GM19035 (cell line): ENCODE measurements around the gene PGLYRP3.

Experiments used
- ATAC-seq: cut with Tn5 transposase; IDR thresholded peaks from one replicate; pipeline ENCODE4 v1.9.1; 2021; ENCODE audit not compliant: unreplicated experiment

Gene PGLYRP3, protein sequence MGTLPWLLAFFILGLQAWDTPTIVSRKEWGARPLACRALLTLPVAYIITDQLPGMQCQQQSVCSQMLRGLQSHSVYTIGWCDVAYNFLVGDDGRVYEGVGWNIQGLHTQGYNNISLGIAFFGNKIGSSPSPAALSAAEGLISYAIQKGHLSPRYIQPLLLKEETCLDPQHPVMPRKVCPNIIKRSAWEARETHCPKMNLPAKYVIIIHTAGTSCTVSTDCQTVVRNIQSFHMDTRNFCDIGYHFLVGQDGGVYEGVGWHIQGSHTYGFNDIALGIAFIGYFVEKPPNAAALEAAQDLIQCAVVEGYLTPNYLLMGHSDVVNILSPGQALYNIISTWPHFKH

DNA sequence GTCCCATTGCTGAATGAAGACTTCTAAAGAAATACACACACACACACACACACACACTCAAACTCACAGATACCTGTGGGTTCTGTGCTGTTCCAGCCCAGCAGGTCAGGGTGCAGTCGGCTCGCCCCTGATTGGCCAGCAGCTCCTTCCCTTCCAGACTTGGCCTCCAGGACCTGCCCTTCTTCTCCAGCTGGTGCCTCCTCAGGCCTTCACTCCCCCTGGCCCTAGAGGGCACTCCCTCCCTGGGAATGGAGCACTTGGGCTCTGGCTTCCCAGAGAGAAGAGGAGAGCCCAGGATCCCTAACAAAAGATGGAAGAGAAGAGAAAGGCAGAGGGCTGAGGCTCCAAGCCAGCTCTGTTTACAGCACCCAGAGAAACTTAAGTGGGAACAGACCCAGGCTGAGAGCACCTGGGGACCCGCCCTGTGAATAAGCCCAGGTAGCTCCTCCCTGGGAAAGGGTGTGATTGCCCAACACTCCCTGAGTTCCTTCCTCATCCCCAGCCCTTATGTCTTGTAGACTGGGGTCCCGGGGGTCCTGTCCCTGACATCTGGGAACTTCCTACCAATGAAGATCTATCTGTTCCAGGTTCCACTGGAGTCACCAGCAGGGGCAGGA is at the start of gene PGLYRP3:
TSS of gene PGLYRP3 (minus strand) at position 383 of the 617 bp plus-strand sequence. CDS start 2,287 bp downstream, outside the sequence.
- ATAC-seq: no peak

DNA sequence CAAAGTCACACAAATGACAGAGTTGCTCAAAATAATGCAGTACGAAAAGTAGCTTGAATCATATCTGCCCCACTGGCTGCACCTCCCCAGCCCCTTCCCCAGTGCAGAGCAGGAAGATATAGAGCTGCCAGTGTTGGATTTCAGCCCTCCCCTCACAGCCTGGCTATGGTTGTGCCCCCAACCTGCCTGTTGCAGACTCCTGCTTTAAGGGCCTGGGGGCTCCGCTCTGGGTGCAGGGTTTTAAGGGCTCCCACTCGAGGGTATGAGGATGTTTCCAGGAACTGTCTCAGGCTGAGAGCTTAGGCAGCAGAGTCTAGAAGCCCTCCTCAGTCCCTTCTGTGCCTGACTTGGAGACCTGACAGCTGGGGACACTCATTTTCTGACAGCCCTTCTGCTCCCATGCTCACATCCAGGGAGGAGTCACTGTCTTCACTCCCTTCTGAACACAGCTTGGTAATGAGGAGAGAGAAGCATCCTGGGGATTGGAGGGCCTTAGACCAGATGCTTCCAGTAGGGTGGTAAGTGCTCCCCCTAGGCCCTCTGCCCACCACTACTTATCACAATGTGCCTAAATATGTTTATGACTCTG is 49.5 kb upstream of the PGLYRP3 start:
- no peak for ATAC-seq

DNA sequence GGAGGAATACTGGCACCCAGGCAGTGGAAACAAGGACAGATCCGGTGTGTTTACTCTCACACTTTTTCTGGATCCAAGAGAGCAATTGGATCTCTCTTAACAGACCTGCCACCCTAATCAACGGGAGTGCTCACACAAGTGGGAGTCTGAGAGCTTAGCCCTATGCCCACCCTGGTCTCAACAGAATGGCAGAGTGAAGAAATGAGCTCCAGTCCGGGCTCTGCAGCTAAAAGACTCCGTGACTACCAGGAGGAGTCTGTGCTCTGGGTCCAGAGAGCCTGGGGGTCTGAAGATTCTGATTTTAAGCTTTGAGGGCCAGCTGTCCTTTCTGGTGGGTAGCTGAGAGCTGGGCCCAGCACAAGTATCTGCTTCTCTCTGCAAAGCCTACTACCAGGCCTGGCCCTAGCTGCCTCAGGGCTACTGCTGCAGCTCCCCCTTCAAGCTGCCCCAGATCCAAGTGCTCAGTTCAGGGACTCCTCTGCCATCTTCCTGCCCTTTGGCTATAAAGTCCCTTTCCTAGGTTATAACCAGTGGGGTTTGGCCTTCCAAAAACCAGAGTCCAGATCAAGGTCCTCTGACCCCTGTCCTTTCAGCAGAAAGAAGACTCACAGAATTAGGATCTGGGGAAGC is 48.8 kb upstream of the PGLYRP3 start:
- no peak for ATAC-seq

DNA sequence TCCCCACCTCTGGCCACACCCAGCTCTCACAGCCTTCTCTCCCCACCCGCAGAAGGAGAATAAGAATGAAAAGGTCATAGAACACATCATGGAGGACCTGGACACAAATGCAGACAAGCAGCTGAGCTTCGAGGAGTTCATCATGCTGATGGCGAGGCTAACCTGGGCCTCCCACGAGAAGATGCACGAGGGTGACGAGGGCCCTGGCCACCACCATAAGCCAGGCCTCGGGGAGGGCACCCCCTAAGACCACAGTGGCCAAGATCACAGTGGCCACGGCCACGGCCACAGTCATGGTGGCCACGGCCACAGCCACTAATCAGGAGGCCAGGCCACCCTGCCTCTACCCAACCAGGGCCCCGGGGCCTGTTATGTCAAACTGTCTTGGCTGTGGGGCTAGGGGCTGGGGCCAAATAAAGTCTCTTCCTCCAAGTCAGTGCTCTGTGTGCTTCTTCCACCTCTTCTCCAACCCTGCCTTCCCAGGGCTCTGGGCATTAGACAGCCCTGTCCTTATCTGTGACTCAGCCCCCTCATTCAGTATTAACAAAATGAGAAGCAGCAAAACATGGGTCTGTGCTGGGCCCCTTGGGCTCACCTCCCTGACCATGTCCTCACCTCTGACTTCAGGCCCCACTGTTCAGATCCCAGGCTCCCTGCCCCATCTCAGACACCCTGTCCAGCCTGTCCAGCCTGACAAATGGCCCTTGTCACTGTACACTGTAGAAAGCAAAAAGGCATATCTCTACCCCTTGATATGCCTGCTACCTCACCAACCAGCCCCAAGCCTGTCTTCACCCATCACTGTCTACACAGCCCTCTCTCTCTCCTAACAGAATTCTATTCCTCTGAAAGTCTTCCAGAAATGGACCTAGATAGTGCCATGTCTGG is 48.1 kb upstream of the PGLYRP3 start:
- no peak for ATAC-seq

DNA sequence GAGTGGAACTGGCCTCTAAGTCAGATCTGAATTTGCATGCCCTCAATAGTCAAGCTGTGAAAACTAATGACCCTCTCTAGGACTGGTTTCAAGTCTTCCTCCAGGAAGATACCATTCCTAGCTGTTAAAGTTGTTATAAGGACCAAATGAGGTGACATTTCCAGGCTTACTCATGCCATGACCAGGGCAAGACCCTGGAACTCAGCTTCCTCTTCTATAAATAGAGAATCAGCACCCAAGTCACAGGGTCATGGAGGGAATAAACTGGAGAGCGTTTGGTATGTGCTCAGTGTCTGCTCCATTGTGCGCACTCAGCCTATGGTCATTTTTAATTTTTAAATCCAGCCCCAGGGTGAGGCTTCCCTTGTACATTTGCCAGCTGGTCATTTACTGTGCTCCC is 47.4 kb upstream of the PGLYRP3 start:
- ATAC-seq: no peak

DNA sequence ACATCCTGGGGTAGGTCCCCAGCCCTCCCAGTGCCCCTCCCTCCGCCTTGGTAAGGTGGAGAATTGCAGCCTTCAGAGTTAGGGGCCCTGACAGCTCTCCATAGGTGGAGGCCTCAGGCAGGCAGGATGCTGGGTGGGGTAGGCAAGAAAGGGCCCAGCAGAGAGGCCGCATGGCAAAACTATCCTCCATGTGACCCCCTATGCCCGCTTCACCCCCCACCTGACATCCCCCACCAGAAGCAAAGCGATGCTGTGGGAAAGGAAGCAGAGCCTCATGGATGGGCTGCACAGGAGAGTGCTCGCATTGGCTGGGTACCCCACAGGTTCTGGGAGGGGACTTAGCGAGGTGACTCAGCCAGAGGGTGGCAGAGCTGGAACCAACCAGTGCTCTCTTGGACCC is 46.5 kb upstream of the PGLYRP3 start:
- no peak for ATAC-seq

DNA sequence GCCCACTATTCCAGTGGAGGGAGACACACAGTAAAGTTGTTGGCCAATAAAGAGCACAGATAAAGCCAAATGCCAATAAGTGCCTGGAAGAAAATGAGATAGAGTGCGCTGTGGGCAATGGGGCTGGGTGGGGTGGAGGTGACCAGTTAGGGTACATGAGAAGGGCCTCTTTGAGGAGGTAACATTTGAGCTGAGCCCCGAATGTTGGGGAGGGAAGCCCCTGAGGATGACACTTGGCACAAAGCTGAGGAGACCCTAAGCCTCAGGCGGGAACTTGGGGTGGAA is 45.9 kb upstream of the PGLYRP3 start:
- no peak for ATAC-seq

DNA sequence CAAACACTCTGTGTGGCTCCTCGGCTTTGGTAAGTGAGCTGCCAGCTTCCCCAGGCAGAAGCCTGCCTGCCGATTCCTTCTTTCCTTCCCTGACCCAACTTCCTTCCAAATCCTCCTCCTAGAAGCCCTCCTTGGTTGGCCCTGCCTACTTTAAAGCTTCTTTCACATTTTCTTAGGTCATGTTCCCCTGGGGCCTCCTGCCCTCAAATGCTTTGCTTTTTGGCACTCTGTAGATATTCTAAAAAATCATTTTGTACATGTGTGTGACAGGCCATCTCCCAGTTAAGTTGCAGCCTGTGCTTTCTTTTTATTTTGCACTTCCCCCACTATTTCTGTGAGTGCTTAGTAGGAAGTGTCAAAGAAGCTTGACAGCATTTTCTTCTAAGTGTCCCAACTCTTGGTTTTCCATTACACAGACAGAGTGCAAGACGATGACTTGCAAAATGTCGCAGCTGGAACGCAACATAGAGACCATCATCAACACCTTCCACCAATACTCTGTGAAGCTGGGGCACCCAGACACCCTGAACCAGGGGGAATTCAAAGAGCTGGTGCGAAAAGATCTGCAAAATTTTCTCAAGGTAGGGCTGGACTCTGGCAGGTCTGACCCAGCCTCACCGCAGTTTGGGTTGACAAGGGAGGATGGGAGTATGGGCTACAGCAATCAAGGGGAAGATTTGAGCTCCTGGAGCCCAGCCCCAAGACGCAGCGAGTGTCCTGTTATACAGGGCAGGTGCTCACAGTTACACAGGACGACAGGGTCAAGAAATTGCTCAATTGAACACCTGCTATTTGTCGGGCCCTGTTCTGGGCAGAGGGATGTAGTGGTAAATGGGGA is 45.3 kb upstream of the PGLYRP3 start, which contains the start of gene S100A9:
TSS of gene S100A9 (plus strand) at position 2 of the 838 bp plus-strand sequence. CDS start at position 432, 430 bp downstream.
- ATAC-seq: no peak

DNA sequence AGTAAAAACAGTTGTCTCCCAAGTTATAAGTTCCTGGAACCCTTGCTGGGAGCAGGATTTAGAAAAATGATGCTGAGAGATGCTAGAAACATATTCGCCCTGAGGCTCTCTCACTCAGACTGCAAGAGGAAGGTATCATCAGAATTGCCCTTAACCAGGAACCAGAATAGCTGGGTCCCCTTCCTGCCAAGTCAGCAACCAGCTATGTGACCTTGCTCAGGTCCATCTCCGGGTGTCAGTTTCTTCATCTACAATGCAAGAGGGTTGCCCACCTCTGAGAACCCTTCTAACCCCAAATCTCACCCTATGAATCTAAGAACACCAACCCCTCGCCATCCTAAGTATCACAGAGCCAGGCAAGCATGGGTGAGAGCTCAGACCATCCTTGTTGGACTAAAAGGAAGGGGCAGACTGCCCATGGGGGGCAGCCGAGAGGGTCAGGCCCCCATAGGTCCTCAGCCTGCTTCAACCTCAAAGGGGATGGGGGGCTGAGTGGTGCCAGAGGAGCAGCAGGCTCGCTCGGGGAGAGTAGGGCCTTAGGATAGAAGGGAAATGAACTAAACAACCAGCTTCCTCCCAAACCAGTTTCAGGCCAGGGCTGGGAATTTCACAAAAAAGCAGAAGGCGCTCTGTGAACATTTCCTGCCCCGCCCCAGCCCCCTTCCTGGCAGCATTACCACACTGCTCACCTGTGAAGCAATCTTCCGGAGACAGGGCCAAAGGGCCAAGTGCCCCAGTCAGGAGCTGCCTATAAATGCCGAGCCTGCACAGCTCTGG is 44.5 kb upstream of the PGLYRP3 start:
- ATAC-seq: no peak

DNA sequence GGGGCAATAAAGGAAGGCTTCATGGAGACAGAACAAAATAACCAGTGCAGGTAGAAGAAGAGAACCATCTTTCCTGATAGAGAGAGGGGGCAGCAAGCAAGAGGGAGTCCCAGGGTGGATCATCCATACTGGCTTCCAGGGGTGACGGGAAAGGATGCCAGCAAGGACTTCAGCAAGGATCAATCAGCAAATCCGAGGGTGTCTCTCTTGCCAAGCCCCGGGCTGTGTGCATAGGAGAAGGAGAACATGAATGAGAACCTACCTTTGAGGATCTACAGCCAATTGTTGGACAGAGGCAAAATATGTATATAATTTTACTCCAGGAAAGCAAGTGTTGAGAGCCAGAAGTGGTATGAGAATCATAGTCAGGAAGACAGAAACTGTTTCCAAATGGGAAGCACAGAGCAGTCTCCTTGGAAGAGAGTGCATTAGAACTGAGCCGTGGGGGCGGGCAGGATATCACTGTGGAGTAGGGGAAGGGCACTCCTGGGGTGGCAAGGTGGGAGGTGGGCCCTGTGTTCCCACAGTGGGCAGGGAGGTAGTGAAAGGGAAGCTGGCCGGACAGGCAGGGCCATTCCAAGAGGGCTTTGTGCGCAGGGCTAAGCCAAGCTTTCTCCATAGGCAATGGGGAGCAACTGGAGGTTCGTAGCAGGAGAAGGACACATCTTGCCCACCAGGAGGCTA is 43.8 kb upstream of the PGLYRP3 start:
- no peak for ATAC-seq

DNA sequence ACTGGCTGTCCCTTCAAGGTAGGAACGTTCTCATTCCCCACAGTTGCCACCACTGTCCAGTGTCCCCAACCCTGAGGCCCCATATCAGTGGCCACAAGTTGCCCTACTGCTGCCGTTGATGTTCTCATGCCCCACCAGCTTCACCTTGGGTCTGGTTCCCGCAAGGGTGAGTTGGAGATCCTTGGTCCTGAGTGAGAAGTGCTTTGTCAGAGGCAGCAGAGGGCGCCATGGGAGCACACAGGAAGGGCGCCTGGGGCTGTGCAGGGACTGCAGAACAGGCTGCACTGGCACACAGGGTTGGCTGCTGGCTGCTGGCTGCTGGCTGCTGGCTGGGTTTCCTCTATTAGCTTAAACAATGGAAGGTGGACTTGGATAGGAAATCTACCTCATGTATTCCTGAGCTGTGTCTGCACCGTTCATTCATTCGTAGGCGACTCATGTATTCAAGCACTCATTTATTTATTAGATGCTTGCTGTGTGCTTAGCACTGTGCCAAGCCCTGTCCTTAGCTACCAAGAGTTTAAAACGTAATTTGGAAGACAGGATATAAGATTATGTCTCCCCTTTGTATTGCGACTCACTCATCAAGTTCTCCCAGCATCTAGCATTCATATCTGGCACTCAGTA is 42.8 kb upstream of the PGLYRP3 start:
- ATAC-seq: no peak

DNA sequence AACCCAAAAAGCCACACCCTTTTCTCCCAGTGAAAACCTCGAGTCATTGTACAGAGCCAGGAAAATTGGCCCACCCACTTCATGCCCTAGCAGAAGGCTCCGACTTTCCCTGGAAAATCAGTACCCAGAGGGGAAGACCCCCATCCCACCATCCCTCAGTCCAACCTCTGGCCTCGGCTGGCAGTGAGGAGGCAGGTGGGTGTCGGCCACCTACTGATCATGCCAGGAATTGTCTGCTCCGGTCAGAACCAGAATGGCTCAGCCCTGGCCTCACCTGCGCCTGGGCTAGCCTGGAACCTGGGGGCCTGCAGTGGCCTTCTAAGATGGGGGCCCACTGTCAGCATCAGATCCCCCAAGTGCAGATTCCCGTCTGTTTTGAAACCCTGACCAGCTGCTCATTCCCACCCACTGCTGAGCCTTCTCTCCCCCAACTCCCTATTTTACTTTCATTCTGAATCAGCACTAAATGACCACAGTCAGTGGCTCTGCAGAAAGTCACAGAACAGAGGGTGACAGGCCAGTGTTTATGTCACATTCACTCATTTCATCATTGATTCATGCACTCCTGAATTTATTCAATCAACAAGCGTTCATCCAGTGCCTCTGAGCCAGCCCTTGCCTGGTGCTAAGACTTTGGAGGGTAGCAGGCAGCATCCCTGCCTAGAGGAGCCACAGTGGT is 41.9 kb upstream of the PGLYRP3 start:
- no peak for ATAC-seq

DNA sequence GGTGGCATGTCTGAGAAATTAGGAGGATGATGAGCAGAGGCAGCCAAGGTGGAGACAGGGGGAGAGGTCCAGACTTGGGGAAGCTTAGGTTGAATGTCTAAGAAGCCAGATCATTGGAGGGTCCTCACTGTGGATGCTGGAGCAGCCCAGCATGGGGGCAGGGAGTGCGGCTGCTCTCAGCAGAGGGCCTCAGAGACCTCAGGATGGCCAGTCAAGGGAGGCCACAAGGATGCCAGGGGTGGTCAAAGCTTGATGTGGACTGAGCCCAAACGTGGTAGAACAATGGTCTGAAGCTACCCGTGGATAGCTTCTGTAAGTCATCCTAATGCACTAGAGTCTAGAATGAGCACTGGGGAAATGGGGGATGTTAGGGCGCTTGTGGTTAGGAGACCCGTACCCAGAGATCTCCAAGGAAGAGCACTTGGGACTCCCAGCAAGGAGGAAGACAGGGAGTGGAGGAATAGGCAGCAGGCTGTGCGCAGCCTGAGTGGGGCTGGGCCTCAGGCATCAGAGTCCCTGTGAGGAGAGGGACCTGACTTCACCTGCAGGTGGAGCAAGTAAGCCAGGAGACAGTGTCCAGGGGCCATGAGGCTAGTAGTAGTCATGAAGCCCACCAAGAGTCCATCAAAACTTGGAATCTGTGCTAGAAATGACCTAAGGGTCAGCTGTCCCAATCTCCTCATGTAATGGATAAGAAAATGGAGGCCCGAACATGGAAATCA is 40.6 kb upstream of the PGLYRP3 start:
- no peak for ATAC-seq

DNA sequence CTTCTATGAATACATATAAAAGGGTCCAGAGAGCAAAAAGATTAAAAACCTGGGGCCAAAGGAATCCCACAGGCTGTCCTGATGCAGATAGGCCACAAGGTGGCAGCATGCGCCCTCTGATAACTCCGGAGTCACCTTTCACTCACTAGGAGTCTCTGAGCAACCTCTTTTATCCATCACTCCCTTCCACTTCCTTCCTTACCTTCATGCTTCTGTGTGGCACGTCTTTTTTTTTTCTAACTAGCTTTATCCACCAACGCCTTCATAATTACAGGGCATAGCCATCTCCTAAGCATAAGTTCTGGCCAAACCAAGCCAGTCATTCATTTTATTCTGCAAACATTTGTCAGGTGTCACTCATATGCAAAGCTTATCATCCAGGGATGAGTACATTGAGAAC is 39.8 kb upstream of the PGLYRP3 start:
- ATAC-seq: no peak

DNA sequence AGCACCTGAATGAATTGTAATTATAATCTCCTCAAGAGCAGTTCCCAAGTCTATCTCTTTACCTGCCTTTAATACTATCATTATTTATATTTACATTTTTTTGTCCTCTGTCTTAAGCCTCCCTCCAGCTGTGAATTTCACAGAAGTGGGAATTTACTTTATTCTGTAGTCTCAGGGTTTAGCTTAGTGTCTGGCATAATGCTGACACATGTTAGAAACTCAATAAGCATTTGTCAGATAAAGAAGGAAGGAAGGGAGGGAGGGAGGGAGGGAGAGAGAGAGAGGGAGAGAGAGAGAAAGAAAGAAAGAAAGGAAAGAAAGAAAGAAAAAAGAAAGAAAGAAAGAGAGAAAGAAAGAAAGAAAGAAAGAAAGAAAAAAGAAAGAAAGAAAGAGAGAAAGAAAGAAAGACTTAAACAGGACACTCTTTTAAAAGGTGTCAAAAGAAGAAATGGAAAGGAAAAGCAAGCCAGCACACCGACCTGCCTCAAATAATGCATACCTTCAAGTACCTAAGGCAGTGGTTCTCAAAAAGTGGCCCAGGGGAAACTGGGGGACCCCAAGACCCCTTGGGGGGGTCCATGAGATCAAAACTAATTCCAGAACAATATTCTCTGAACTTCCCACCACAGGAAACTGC is 37.7 kb upstream of the PGLYRP3 start:
- ATAC-seq: no peak
